IMR-90 (cell line): ENCODE measurements around the gene C19orf33. TPM values are rescaled to one million over a fixed set of nuclear protein-coding genes. Genes with fewer than 3 reads are reported as not detected.

ENCODE experiments used
- ATAC-seq: fragments of 200-7000 bp; cut with Tn5 transposase; 2 replicates; pipeline ENCODE4 v1.9.1; 2020; ENCODE audit warnings: low read depth, mild to moderate bottlenecking, moderate library complexity
- BruUV-seq: library from RNA; stranded (reverse); fragments of 400-500 nt; replicated peaks from 2 replicates; lab custom pipeline; 2021; lab: Mats Ljungman, UMichigan
- CTCF ChIA-PET: fragments of 300-600 bp; formaldehyde crosslinking; extraction: SDS; loops from one replicate; lab custom pipeline; 2021; ENCODE audit warnings: antibody characterized with exemption; lab: Yijun Ruan, JAX
- POLR2A ChIA-PET: fragments of 300-600 bp; sonication (Branson Sonifier 250); formaldehyde crosslinking; loops from one replicate; lab custom pipeline; 2022; ENCODE audit warnings: antibody characterized with exemption; ENCODE audit not compliant: unreplicated experiment; lab: Charles Lee
- DNase-seq: peaks from one replicate; pipeline ENCODE4 v3.0.0; 2013
- H2AFZ ChIP-seq: replicated peaks from 2 replicates; pipeline ENCODE3; 2013; ENCODE audit warnings: low read length, mild to moderate bottlenecking; ENCODE audit not compliant: poor library complexity
- H2AK5ac ChIP-seq: 2 replicates; pipeline ENCODE4 v1.6.1; 2013; ENCODE audit warnings: low read depth, low read length, inconsistent platforms
- H2AK9ac ChIP-seq: replicated peaks from 2 replicates; pipeline ENCODE3; 2013; ENCODE audit warnings: mild to moderate bottlenecking, low read depth, low read length, moderate library complexity; ENCODE audit not compliant: poor library complexity
- H2BK120ac ChIP-seq: 2 replicates; pipeline ENCODE4 v1.6.1; 2013; ENCODE audit warnings: low read depth, low read length, inconsistent platforms
- H2BK15ac ChIP-seq: 3 replicates; pipeline ENCODE4 v1.6.1; 2013; ENCODE audit warnings: low read depth, low read length, inconsistent platforms
- H2BK20ac ChIP-seq: 2 replicates; pipeline ENCODE4 v1.6.1; 2013; ENCODE audit warnings: low read depth, mild to moderate bottlenecking, inconsistent platforms, low read length, moderate library complexity
- H2BK5ac ChIP-seq: 2 replicates; pipeline ENCODE4 v1.6.1; 2013; ENCODE audit warnings: mild to moderate bottlenecking, low read depth, low read length, inconsistent platforms; ENCODE audit not compliant: poor library complexity, severe bottlenecking
- H3K14ac ChIP-seq: replicated peaks from 2 replicates; pipeline ENCODE4 v1.6.1; 2013; ENCODE audit warnings: low read depth, low read length, inconsistent platforms
- H3K18ac ChIP-seq: 2 replicates; pipeline ENCODE4 v1.6.1; 2013; ENCODE audit warnings: low read depth, low read length, control low read depth
- H3K23ac ChIP-seq: 2 replicates; pipeline ENCODE4 v1.6.1; 2013; ENCODE audit warnings: low read depth, low read length, inconsistent platforms
- H3K27ac ChIP-seq: 2 replicates; pipeline ENCODE4 v1.5.1; 2013; ENCODE audit warnings: mild to moderate bottlenecking, control low read depth, low read length; ENCODE audit not compliant: insufficient read depth
- H3K27me3 ChIP-seq: 2 replicates; pipeline ENCODE4 v1.6.1; 2013; ENCODE audit warnings: low read length; ENCODE audit not compliant: control insufficient read depth, insufficient read depth
- H3K36me3 ChIP-seq: 2 replicates; pipeline ENCODE4 v1.6.1; 2013; ENCODE audit warnings: low read length, mixed read lengths; ENCODE audit not compliant: control insufficient read depth, insufficient read depth
- H3K4ac ChIP-seq: 2 replicates; pipeline ENCODE4 v1.6.1; 2013; ENCODE audit warnings: low read depth, low read length, inconsistent platforms
- H3K4me1 ChIP-seq: 2 replicates; pipeline ENCODE4 v1.6.1; 2013; ENCODE audit warnings: low read length, mixed read lengths; ENCODE audit not compliant: control insufficient read depth, insufficient read depth
- H3K4me2 ChIP-seq: 2 replicates; pipeline ENCODE4 v1.6.1; 2013; ENCODE audit warnings: low read depth, mild to moderate bottlenecking, control low read depth, low read length, moderate library complexity
- H3K4me3 ChIP-seq: 2 replicates; pipeline ENCODE4 v1.5.1; 2013; ENCODE audit warnings: low read depth, mild to moderate bottlenecking, control low read depth, low read length, moderate library complexity; ENCODE audit not compliant: insufficient read depth
- H3K56ac ChIP-seq: 2 replicates; pipeline ENCODE4 v1.6.1; 2013; ENCODE audit warnings: low read length, inconsistent platforms; ENCODE audit not compliant: insufficient read depth; ENCODE audit errors: extremely low read depth
- H3K79me1 ChIP-seq, 2 experiments: 2 replicates each; pipeline ENCODE4 v1.6.1; 2013; ENCODE audit warnings: low read length in 2 of 2, inconsistent platforms in 1 of 2, low read depth in 1 of 2
- H3K9ac ChIP-seq: 2 replicates; pipeline ENCODE4 v1.6.1; 2013; ENCODE audit warnings: low read depth, low read length, control low read depth
- H3K9me1 ChIP-seq: 2 replicates; pipeline ENCODE4 v1.6.1; 2013; ENCODE audit warnings: low read length, inconsistent platforms; ENCODE audit not compliant: insufficient read depth
- H3K9me3 ChIP-seq: 2 replicates; pipeline ENCODE4 v1.6.1; 2013; ENCODE audit warnings: low read length; ENCODE audit not compliant: control insufficient read depth, insufficient read depth
- H4K20me1 ChIP-seq: 2 replicates; pipeline ENCODE4 v1.6.1; 2013; ENCODE audit warnings: low read length, inconsistent platforms; ENCODE audit not compliant: insufficient read depth
- H4K5ac ChIP-seq: 2 replicates; pipeline ENCODE4 v1.6.1; 2013; ENCODE audit warnings: mild to moderate bottlenecking, low read depth, low read length, control low read depth
- H4K8ac ChIP-seq, 2 experiments: 2 replicates each; pipeline ENCODE4 v1.6.1; 2013; ENCODE audit warnings: low read depth in 2 of 2, low read length in 2 of 2, control low read depth in 1 of 2, inconsistent platforms in 1 of 2
- H4K91ac ChIP-seq: 2 replicates; pipeline ENCODE4 v1.6.1; 2013; ENCODE audit warnings: low read depth, low read length, inconsistent platforms; ENCODE audit not compliant: insufficient read depth
- CHD1 ChIP-seq: IDR thresholded peaks from 2 replicates; pipeline ENCODE4 v1.6.1; 2012; ENCODE audit warnings: low read depth, low read length, improper control_type of control experiment
- MAZ ChIP-seq: IDR thresholded peaks from 2 replicates; pipeline ENCODE4 v1.6.1; 2012; ENCODE audit warnings: low read depth, mild to moderate bottlenecking, low read length, improper control_type of control experiment, moderate library complexity, borderline replicate concordance
- WGBS, 2 experiments: methylation state at CpG; one replicate each; pipeline versions ENCODE4 v1.1.5 to v1.1.7; 2013; ENCODE audit warnings: missing lambda C conversion rate in 2 of 2; ENCODE audit not compliant: insufficient read length in 1 of 2; ENCODE audit errors: extremely low coverage in 2 of 2; 5-methylcytosine and 5-hydroxymethylcytosine counted together
- dilution Hi-C: fragments of 300-500 bp; cut with HindIII; formaldehyde crosslinking; loops from one replicate; pipeline ENCODE4 v1.14.3; 2018; ENCODE audit warnings: low sequenced_read_pairs; ENCODE audit not compliant: unreplicated experiment
- in situ Hi-C: fragments of 300-500 bp; cut with MboI; formaldehyde crosslinking; loops from 3 replicates; pipeline ENCODE4 v1.14.3; 2019; ENCODE audit warnings: low sequenced_read_pairs, inconsistent platforms, mixed read lengths
- intact Hi-C: fragments of 100-400 bp; cut with micrococcal nuclease; formaldehyde crosslinking; loops from 2 replicates; pipeline ENCODE4 v1.10.0; 2022
- polyA plus RNA-seq, 3 experiments: library from polyadenylated mRNA; depleted of rRNA; stranded (reverse); fragments of >200 nt; gene quantifications; 2 replicates each; pipeline ENCODE4 v1.2.3, GENCODE V29; 2012; ENCODE audit warnings: low replicate concordance in 1 of 3
- total RNA-seq: library from RNA; depleted of rRNA; stranded (reverse); fragments of >200 nt; gene quantifications from 2 replicates; pipeline ENCODE4 v1.2.3, GENCODE V29; 2012

C19orf33 gene
- total and polyA plus RNA-seq, 2 of the 4 experiments (the other 2 are of a cell fraction), result 0.80 TPM; not detected in 1

- Histone ChIP-seq H3K4ac (0 out of 2 replicates have a peak overlapping the region, but pooled peaks have one; percentile 12), H2AFZ (peak overlapping the region; percentile 38), H3K27ac (no peak overlapping the region), H2BK5ac (no peak overlapping the region), H3K36me3 (no peaks in the 10 kb centered on the region), H3K9me3 (no peaks in the 10 kb centered on the region), H3K14ac (0 out of 2 replicates have a peak overlapping the region, but pooled peaks have one; percentile 21), H4K91ac (no peak overlapping the region; the same call in 1 of the 2 replicates), H3K9me1 (peaks cover 16% of the 10 kb centered on the region), H2AK9ac (no peak overlapping the region), H3K79me1 (no peaks in the 10 kb centered on the region), H3K4me1 (peaks cover 22% of the 10 kb centered on the region), H2BK120ac (no peak overlapping the region), H2AK5ac (no peak overlapping the region), H3K18ac (no peak overlapping the region), H4K5ac (no peak overlapping the region), H3K4me2 (no peak overlapping the region), H3K56ac (no peak overlapping the region), H3K4me3 (no peak overlapping the region), H3K23ac (no peak overlapping the region), H2BK20ac (peak overlapping the region; percentile 25; the same call in 1 of the 2 replicates), H4K20me1 (no peaks in the 10 kb centered on the region), H2BK15ac (no peak overlapping the region), H4K8ac (peak overlapping the region in 1 of 2 experiments; percentile 45; a peak in 1 of 4 replicates), H3K9ac (no peak overlapping the region), H3K27me3 (no peaks in the 10 kb centered on the region)
- CTCF ChIA-PET, result no interaction called here
- no TSS peak for BruUV-seq
- TF ChIP-seq CHD1 (no peak), MAZ (no peak)
- dilution Hi-C loops, result no loop called here
- intact Hi-C loops, result no loop called here
- POLR2A ChIA-PET, result no interaction called here
- in situ Hi-C loops, result no loop called here
- DNase-seq (no peak), ATAC-seq (no peak)
- WGBS, 2 experiments, result 76% methylated on average over 4 of the region's 9 CpGs; no CpG with 5 or more reads in 1 of the 2 experiments
Observed at GRCh38 chr19:38274739-38275138, 29.3 kb upstream of the C19orf33 start.
